Testis (tissue), 3 donors: ENCODE measurements around the gene CELSR1. TPM values are rescaled to one million over a fixed set of nuclear protein-coding genes. Genes with fewer than 3 reads are reported as not detected.

Source experiments
- DNase-seq: peaks from one replicate; pipeline ENCODE4 v3.0.0-alpha.2; 2019
- H3K27ac ChIP-seq, 2 donors: fragments of 200-600 bp; sonication (generic); one replicate each; pipeline ENCODE4 v1.5.1; 2019
- H3K27me3 ChIP-seq: fragments of 200-600 bp; sonication (generic); one replicate; pipeline ENCODE4 v1.5.1; 2019
- H3K36me3 ChIP-seq: fragments of 200-600 bp; sonication (generic); one replicate; pipeline ENCODE4 v1.5.1; 2017; ENCODE audit warnings: low read depth; ENCODE audit errors: missing control alignments
- H3K4me1 ChIP-seq: fragments of 200-600 bp; sonication (generic); one replicate; pipeline ENCODE4 v1.5.1; 2019
- H3K4me3 ChIP-seq, 2 donors: fragments of 200-600 bp; sonication (generic); one replicate each; pipeline ENCODE4 v1.5.1; 2017 to 2019
- H3K9me3 ChIP-seq: fragments of 200-600 bp; sonication (generic); one replicate; pipeline ENCODE4 v1.5.1; 2017
- POLR2A ChIP-seq: fragments of 450-650 bp; IDR thresholded peaks from one replicate; pipeline ENCODE4 v1.6.1; 2017; ENCODE audit warnings: antibody characterized with exemption, mild to moderate bottlenecking, moderate library complexity
- WGBS, 2 donors: methylation state at CpG; one replicate each; pipeline ENCODE4 v1.1.5; 2018; 5-methylcytosine and 5-hydroxymethylcytosine counted together
- intact Hi-C: fragments of 100-400 bp; cut with DNase I; formaldehyde crosslinking; loops from one replicate; pipeline ENCODE4 v1.15.1; 2023; ENCODE audit warnings: low total_unique reads
- polyA plus RNA-seq: library from polyadenylated mRNA; stranded (reverse); fragments of 350-450 nt; fragmentation: Illumina TruSeq; extraction: RNeasy Lipid Tissue Mini Kit (QIAGEN cat#74804); gene quantifications from one replicate; pipeline ENCODE4 v1.2.3, GENCODE V29; 2014; ENCODE audit warnings: low read depth, low replicate concordance; ENCODE audit not compliant: insufficient read depth
- total RNA-seq, 2 donors: library from RNA; depleted of rRNA; stranded (reverse); fragments of >200 nt; gene quantifications; one replicate each; pipeline ENCODE4 v1.2.3, GENCODE V29; 2016
- TF ChIP-seq, protein P1 (sequence below), 3 experiments: fragments of 450-650 bp in 2 of 3; fragments of 200-600 bp in 1 of 3; sonication (generic) in 1 of 3; IDR thresholded peaks; one replicate each; pipeline ENCODE4 v1.5.1; 2016 to 2019; ENCODE audit warnings: antibody characterized with exemption in 3 of 3, mild to moderate bottlenecking in 2 of 3, moderate library complexity in 1 of 3

The CELSR1 gene
- total and polyA plus RNA-seq, 3 donors from 2014 or later = 5.6 to 21.5 (median 13.8) TPM

DNA sequence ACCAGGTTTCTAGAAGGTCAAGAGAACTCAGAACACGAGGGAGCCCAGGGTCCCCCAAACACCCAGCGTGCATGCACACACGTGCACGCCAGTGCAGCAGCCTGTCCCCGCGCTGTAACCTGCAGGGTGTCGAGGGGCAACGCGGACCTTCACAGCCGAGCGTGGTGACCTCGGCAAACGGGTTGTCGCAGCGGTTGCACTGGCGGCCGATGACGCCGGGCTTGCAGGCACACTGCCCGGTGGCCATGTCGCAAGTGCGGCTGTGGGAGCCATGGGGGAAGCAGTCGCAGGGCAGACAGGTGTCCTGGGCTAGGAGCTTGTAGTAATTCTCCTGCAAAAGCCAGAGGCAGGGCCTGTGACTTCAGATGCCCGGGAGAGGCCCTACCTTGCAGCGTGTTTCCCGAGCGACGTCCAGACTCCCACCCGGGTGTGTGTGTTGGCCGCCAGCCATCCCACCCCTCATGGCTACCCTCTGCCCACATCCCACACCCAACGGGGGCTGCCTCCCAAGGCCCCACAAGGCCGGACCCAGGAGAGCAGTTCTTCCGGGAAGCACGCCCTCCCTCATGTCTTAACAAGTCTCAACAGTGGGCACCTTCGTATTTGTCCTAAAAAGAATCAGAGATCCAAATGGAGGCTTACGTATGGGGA, 145.8 kb downstream of the CELSR1 start:
- Histone ChIP-seq H3K27ac (no peak overlapping the region), H3K9me3 (no peaks in the 10 kb centered on the region), H3K4me3 (no peak overlapping the region), H3K27me3 (no peaks in the 10 kb centered on the region), H3K4me1 (no peaks in the 10 kb centered on the region), H3K36me3 (no peaks in the 10 kb centered on the region)
- no peak for TF ChIP-seq POLR2A
- intact Hi-C loops = no loop called here
- no peak for DNase-seq
- WGBS, 2 donors = 93 to 96% methylated on average over 33 to 36 of the region's 36 CpGs

GRCh38 chr22:46390652-46391301, 146.6 kb downstream of the CELSR1 start:
- Histone ChIP-seq H3K4me3 (no peak overlapping the region), H3K27ac (no peak overlapping the region), H3K27me3 (no peaks in the 10 kb centered on the region), H3K4me1 (no peaks in the 10 kb centered on the region), H3K9me3 (no peaks in the 10 kb centered on the region), H3K36me3 (no peaks in the 10 kb centered on the region)
- peak; percentile 50 for DNase-seq
- 76 to 90% methylated on average over 16 to 28 of the region's 32 CpGs for WGBS, 2 donors
- intact Hi-C loops = no loop called here
- TF ChIP-seq, protein P1, sequence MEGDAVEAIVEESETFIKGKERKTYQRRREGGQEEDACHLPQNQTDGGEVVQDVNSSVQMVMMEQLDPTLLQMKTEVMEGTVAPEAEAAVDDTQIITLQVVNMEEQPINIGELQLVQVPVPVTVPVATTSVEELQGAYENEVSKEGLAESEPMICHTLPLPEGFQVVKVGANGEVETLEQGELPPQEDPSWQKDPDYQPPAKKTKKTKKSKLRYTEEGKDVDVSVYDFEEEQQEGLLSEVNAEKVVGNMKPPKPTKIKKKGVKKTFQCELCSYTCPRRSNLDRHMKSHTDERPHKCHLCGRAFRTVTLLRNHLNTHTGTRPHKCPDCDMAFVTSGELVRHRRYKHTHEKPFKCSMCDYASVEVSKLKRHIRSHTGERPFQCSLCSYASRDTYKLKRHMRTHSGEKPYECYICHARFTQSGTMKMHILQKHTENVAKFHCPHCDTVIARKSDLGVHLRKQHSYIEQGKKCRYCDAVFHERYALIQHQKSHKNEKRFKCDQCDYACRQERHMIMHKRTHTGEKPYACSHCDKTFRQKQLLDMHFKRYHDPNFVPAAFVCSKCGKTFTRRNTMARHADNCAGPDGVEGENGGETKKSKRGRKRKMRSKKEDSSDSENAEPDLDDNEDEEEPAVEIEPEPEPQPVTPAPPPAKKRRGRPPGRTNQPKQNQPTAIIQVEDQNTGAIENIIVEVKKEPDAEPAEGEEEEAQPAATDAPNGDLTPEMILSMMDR (IDR thresholded peaks at IDR 0.05) = no peak
- TF ChIP-seq POLR2A = no peak

- DNase-seq = no peak
- WGBS, 2 donors = 76 to 82% methylated on average over 8 to 20 of the region's 20 CpGs
- Histone ChIP-seq H3K27me3 (no peaks in the 10 kb centered on the region), H3K27ac (no peak overlapping the region), H3K4me1 (no peaks in the 10 kb centered on the region), H3K36me3 (no peaks in the 10 kb centered on the region), H3K9me3 (no peaks in the 10 kb centered on the region), H3K4me3 (no peak overlapping the region)
- no peak for TF ChIP-seq POLR2A
- TF ChIP-seq, protein P1 (IDR thresholded peaks at IDR 0.05) = no peak
- intact Hi-C loops = no loop called here
Measured at GRCh38 chr22:46390105-46390651, 147.2 kb downstream of the CELSR1 start.

DNA sequence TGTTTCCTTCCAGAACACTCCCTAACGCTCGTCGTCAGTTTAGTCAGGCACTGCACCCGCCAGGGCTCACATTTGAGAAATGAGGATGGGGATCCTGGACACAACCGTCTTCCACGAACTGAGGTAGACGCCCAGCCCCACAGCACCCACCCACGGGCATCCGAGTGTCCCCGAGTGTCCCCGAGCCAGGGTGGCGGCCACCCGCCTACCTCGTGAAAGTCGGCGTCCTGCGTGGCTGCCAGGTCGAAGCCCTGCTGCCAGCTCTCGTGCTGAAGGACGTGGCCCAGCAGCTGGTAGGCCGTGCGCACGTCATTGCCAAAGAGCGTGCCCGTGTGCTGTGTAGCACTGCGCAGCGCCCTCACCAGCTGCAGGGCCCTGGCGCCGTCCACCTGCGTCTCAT, 148.3 kb downstream of the CELSR1 start:
- 87 to 96% methylated on average over 30 of the region's 30 CpGs for WGBS, 2 donors
- intact Hi-C loops = no loop called here
- TF ChIP-seq, protein P1 (IDR thresholded peaks at IDR 0.05) = no peak
- no peak for TF ChIP-seq POLR2A

DNA sequence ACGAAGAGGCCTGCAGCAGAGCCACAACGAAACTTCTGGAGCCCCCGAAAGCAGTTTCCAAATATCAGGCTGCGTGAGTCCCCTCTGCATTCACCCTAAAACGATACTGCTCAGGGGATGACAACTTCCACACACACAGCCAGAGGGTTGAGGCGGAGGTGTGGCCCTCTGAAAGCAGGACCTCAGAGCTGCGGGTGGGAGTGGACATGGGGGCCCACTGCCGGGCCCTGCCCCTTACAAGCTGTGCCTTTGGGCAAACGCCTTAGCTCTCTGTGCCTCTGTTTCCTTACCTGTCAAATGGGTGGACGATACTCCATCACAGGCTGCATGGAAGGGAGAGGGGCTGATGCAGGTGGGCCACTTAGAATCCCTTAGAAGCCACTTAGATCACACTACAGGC, 148.8 kb downstream of the CELSR1 start:
- Histone ChIP-seq H3K4me1 (no peaks in the 10 kb centered on the region), H3K4me3 (no peak overlapping the region), H3K36me3 (no peaks in the 10 kb centered on the region), H3K27me3 (no peaks in the 10 kb centered on the region), H3K9me3 (no peaks in the 10 kb centered on the region), H3K27ac (no peak overlapping the region)
- TF ChIP-seq, protein P1 (IDR thresholded peaks at IDR 0.05) = no peak
- no peak for TF ChIP-seq POLR2A
- DNase-seq = no peak
- WGBS, 2 donors = 85 to 95% methylated on average over 6 to 10 of the region's 10 CpGs
- intact Hi-C loops = no loop called here

More for the DNA sequence above, 148.3 kb downstream of the CELSR1 start:
- H3K4me3 ChIP-seq = no peak overlapping the region
- no peaks in the 10 kb centered on the region for H3K36me3 ChIP-seq
- no peak for DNase-seq
- H3K9me3 ChIP-seq = no peaks in the 10 kb centered on the region
- no peaks in the 10 kb centered on the region for H3K27me3 ChIP-seq
- H3K27ac ChIP-seq = no peak overlapping the region
- no peaks in the 10 kb centered on the region for H3K4me1 ChIP-seq
